HL-60 (cell line): ENCODE data around the gene ARF1.

Source experiments
- GABPA ChIP-seq: IDR thresholded peaks from 2 replicates; pipeline ENCODE4 v1.6.1; 2012; ENCODE audit warnings: low read depth
- POLR2AphosphoS5 ChIP-seq: IDR thresholded peaks from 2 replicates; pipeline ENCODE4 v1.6.1; 2012; ENCODE audit warnings: low read depth
- SPI1 ChIP-seq: IDR thresholded peaks from 2 replicates; pipeline ENCODE4 v1.6.1; 2012; ENCODE audit warnings: low read depth, mild to moderate bottlenecking, borderline replicate concordance
- TF ChIP-seq, protein P1 (sequence below): IDR thresholded peaks from one replicate; pipeline ENCODE4 v1.5.1; 2011; ENCODE audit warnings: low read length, control low read depth, inconsistent platforms; ENCODE audit not compliant: insufficient read depth
- TF ChIP-seq, protein P2 (sequence below): IDR thresholded peaks from 2 replicates; pipeline ENCODE4 v1.6.1; 2012; ENCODE audit warnings: low read depth; ENCODE audit not compliant: insufficient replicate concordance

DNA sequence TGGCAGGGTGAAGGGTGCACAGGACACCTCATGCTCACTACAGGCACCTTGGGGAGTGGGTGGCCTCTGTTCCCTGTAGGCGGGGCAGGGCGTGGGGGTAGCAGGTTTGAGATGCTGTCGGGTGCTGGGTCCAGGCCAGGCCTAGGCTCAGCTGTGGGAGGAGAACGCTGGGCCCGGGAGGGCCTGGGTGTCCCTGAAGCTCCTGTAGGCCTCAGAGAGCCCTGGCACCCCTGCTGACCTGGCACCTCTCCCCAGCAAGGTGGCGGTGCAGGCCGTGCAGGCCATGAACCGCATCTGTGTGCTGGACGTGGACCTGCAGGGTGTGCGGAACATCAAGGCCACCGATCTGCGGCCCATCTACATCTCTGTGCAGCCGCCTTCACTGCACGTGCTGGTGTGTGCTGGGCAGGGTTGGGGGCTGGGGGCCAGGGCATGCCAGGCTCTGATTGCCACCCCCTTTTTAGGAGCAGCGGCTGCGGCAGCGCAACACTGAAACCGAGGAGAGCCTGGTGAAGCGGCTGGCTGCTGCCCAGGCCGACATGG lies 64.7 kb downstream of the ARF1 start:
- TF ChIP-seq, protein P1, sequence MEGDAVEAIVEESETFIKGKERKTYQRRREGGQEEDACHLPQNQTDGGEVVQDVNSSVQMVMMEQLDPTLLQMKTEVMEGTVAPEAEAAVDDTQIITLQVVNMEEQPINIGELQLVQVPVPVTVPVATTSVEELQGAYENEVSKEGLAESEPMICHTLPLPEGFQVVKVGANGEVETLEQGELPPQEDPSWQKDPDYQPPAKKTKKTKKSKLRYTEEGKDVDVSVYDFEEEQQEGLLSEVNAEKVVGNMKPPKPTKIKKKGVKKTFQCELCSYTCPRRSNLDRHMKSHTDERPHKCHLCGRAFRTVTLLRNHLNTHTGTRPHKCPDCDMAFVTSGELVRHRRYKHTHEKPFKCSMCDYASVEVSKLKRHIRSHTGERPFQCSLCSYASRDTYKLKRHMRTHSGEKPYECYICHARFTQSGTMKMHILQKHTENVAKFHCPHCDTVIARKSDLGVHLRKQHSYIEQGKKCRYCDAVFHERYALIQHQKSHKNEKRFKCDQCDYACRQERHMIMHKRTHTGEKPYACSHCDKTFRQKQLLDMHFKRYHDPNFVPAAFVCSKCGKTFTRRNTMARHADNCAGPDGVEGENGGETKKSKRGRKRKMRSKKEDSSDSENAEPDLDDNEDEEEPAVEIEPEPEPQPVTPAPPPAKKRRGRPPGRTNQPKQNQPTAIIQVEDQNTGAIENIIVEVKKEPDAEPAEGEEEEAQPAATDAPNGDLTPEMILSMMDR = no peak
- TF ChIP-seq POLR2AphosphoS5 = no peak
- TF ChIP-seq, protein P2, sequence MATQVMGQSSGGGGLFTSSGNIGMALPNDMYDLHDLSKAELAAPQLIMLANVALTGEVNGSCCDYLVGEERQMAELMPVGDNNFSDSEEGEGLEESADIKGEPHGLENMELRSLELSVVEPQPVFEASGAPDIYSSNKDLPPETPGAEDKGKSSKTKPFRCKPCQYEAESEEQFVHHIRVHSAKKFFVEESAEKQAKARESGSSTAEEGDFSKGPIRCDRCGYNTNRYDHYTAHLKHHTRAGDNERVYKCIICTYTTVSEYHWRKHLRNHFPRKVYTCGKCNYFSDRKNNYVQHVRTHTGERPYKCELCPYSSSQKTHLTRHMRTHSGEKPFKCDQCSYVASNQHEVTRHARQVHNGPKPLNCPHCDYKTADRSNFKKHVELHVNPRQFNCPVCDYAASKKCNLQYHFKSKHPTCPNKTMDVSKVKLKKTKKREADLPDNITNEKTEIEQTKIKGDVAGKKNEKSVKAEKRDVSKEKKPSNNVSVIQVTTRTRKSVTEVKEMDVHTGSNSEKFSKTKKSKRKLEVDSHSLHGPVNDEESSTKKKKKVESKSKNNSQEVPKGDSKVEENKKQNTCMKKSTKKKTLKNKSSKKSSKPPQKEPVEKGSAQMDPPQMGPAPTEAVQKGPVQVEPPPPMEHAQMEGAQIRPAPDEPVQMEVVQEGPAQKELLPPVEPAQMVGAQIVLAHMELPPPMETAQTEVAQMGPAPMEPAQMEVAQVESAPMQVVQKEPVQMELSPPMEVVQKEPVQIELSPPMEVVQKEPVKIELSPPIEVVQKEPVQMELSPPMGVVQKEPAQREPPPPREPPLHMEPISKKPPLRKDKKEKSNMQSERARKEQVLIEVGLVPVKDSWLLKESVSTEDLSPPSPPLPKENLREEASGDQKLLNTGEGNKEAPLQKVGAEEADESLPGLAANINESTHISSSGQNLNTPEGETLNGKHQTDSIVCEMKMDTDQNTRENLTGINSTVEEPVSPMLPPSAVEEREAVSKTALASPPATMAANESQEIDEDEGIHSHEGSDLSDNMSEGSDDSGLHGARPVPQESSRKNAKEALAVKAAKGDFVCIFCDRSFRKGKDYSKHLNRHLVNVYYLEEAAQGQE = no peak
- no peak for TF ChIP-seq GABPA
- no peak for TF ChIP-seq SPI1
